ENCODE data around the gene ARHGAP42.

The ARHGAP42 gene

GRCh38 chr11:100914415-100915110, 227.5 kb downstream of the ARHGAP42 start:
- Histone ChIP-seq H3K27ac (ENCODE audit: low read depth, low read length) (no peak overlapping the region), H3K9ac (ENCODE audit: low read length) (no peak overlapping the region), H3K36me3 (ENCODE audit: insufficient read depth, low read length) (no peaks in the 10 kb centered on the region), H3K4me1 (ENCODE audit: insufficient read depth, low read length) (no peaks in the 10 kb centered on the region), H3K27me3 (ENCODE audit: control insufficient read depth in 1 of 2, insufficient read depth in 2 of 2, low read length in 2 of 2) (no peaks in the 10 kb centered on the region), H3K9me3 (ENCODE audit: low read length) (no peaks in the 10 kb centered on the region), H3K4me3 (ENCODE audit: low read depth in 1 of 2, low read length in 2 of 2) (no peak overlapping the region)

DNA sequence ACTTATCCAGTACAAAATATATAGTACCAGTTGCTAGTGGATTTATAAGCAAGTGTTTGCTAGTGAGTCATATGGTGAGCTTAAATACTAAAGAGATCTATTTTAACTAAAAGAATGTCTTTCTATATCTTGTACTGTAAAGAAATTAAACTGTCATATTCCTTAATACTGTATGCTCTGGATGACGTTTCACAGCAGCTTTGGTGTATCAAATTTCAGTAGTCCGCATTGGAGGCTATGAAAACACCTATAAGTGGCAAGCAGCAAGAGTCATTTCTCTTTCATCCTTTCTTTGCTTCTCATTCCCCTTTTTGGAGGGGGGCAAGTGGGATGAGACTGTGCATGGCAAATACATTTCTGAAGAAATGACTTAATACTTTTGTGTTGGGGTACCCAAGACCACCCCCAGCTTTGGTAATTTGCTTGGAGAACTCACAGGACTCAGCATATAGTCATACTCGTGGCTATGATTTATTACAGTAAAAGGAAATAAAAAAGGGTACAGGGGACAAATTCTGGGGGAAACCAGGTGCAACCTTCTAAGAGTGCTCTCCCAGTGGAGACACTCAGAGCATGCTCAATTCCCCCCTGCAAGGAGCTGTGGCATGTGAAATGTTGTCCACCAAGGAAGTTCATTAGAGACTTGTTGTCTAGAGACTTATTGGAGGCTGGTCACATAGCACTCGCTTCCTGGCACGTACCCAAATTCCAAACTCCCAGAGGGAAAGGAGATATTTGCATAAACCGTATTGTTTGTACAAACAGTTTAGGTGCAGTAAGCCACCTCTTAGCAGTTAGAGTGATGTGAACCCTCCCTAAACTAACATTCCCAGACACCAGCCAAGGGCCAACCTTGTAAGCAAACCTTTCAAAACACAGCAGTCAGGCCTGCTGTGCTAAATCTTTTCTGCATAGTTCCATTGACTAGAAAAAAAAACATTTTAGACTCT, 231.7 kb downstream of the ARHGAP42 start:
- H3K9ac ChIP-seq (ENCODE audit: low read length) = no peak overlapping the region
- H3K27me3 ChIP-seq (ENCODE audit: control insufficient read depth in 1 of 2, insufficient read depth in 2 of 2, low read length in 2 of 2) = no peaks in the 10 kb centered on the region
- H3K36me3 ChIP-seq (ENCODE audit: insufficient read depth, low read length) = no peaks in the 10 kb centered on the region
- no peaks in the 10 kb centered on the region for H3K9me3 ChIP-seq (ENCODE audit: low read length)
- no peak overlapping the region for H3K4me3 ChIP-seq (ENCODE audit: low read depth in 1 of 2, low read length in 2 of 2)
- H3K4me1 ChIP-seq (ENCODE audit: insufficient read depth, low read length) = no peaks in the 10 kb centered on the region
- H3K27ac ChIP-seq (ENCODE audit: low read depth, low read length) = no peak overlapping the region

DNA sequence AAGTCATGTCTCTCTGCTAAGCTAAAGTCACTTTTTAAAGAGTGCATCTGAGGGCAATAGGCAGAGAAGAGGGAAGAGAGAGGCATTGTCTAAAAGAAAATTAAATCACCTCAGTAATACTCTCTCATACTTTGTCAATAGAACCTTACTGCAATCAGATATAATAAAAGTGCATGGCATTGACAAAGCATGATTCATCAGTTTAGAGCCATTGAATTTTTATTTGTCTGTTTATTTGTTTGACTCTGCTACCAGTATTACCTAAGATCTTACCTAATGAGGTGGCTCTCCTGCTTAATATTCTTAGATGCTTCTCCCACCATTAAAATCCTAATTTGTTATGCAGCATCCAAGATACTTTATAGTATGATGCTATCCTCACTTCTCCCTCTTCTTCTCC, 233.5 kb downstream of the ARHGAP42 start:
- no peaks in the 10 kb centered on the region for H3K27me3 ChIP-seq (ENCODE audit: control insufficient read depth in 1 of 2, insufficient read depth in 2 of 2, low read length in 2 of 2)
- no peak overlapping the region for H3K9ac ChIP-seq (ENCODE audit: low read length)
- H3K4me3 ChIP-seq (ENCODE audit: low read depth in 1 of 2, low read length in 2 of 2) = no peak overlapping the region
- no peaks in the 10 kb centered on the region for H3K36me3 ChIP-seq (ENCODE audit: insufficient read depth, low read length)
- H3K9me3 ChIP-seq (ENCODE audit: low read length) = no peaks in the 10 kb centered on the region
- H3K27ac ChIP-seq (ENCODE audit: low read depth, low read length) = no peak overlapping the region
- no peaks in the 10 kb centered on the region for H3K4me1 ChIP-seq (ENCODE audit: insufficient read depth, low read length)

- no peaks in the 10 kb centered on the region for H3K27me3 ChIP-seq (ENCODE audit: control insufficient read depth in 1 of 2, insufficient read depth in 2 of 2, low read length in 2 of 2)
- H3K27ac ChIP-seq (ENCODE audit: low read depth, low read length) = no peak overlapping the region
- H3K9ac ChIP-seq (ENCODE audit: low read length) = no peak overlapping the region
- H3K36me3 ChIP-seq (ENCODE audit: insufficient read depth, low read length) = no peaks in the 10 kb centered on the region
- H3K9me3 ChIP-seq (ENCODE audit: low read length) = no peaks in the 10 kb centered on the region
- H3K4me3 ChIP-seq (ENCODE audit: low read depth in 1 of 2, low read length in 2 of 2) = no peak overlapping the region
- H3K4me1 ChIP-seq (ENCODE audit: insufficient read depth, low read length) = no peaks in the 10 kb centered on the region
Measured at GRCh38 chr11:100922121-100922520, 235.0 kb downstream of the ARHGAP42 start.

GRCh38 chr11:100923555-100923954, 236.5 kb downstream of the ARHGAP42 start:
- Histone ChIP-seq H3K9ac (ENCODE audit: low read length) (no peak overlapping the region), H3K4me1 (ENCODE audit: insufficient read depth, low read length) (no peaks in the 10 kb centered on the region), H3K27ac (ENCODE audit: low read depth, low read length) (no peak overlapping the region), H3K9me3 (ENCODE audit: low read length) (no peaks in the 10 kb centered on the region), H3K27me3 (ENCODE audit: control insufficient read depth in 1 of 2, insufficient read depth in 2 of 2, low read length in 2 of 2) (no peaks in the 10 kb centered on the region), H3K4me3 (ENCODE audit: low read depth in 1 of 2, low read length in 2 of 2) (no peak overlapping the region), H3K36me3 (ENCODE audit: insufficient read depth, low read length) (no peaks in the 10 kb centered on the region)

DNA sequence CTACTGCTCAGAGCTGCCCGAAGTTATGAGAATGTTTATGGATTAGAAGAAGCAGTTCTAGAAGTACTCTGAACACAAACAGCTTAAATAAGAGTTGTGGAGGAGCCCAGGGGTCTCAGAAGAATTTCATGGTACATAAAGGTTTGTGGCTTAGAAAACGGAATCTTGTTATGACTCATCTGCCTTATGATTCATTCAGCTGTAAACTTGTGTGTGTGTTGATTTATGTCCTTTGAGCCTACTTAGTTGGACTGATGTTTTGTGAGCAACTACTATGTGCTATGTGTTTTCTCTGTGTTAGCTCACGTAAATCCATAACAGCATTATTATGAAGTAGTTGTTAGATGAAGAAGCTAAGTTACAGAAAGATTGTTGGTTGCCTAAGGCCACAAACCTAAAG, 238.8 kb downstream of the ARHGAP42 start:
- H3K9me3 ChIP-seq (ENCODE audit: low read length) = no peaks in the 10 kb centered on the region
- H3K4me3 ChIP-seq (ENCODE audit: low read depth in 1 of 2, low read length in 2 of 2) = no peak overlapping the region
- no peaks in the 10 kb centered on the region for H3K36me3 ChIP-seq (ENCODE audit: insufficient read depth, low read length)
- no peak overlapping the region for H3K9ac ChIP-seq (ENCODE audit: low read length)
- H3K4me1 ChIP-seq (ENCODE audit: insufficient read depth, low read length) = no peaks in the 10 kb centered on the region
- no peak overlapping the region for H3K27ac ChIP-seq (ENCODE audit: low read depth, low read length)
- H3K27me3 ChIP-seq (ENCODE audit: control insufficient read depth in 1 of 2, insufficient read depth in 2 of 2, low read length in 2 of 2) = no peaks in the 10 kb centered on the region

- H3K4me3 ChIP-seq (ENCODE audit: low read depth in 1 of 2, low read length in 2 of 2) = no peak overlapping the region
- no peak overlapping the region for H3K27ac ChIP-seq (ENCODE audit: low read depth, low read length)
- no peaks in the 10 kb centered on the region for H3K27me3 ChIP-seq (ENCODE audit: control insufficient read depth in 1 of 2, insufficient read depth in 2 of 2, low read length in 2 of 2)
- H3K9me3 ChIP-seq (ENCODE audit: low read length) = no peaks in the 10 kb centered on the region
- H3K9ac ChIP-seq (ENCODE audit: low read length) = no peak overlapping the region
- no peaks in the 10 kb centered on the region for H3K4me1 ChIP-seq (ENCODE audit: insufficient read depth, low read length)
- no peaks in the 10 kb centered on the region for H3K36me3 ChIP-seq (ENCODE audit: insufficient read depth, low read length)
Measured at GRCh38 chr11:100927579-100927978, 240.5 kb downstream of the ARHGAP42 start.

GRCh38 chr11:100928426-100928825, 241.3 kb downstream of the ARHGAP42 start:
- Histone ChIP-seq H3K36me3 (ENCODE audit: insufficient read depth, low read length) (no peaks in the 10 kb centered on the region), H3K27me3 (ENCODE audit: control insufficient read depth in 1 of 2, insufficient read depth in 2 of 2, low read length in 2 of 2) (no peaks in the 10 kb centered on the region), H3K9me3 (ENCODE audit: low read length) (no peaks in the 10 kb centered on the region), H3K27ac (ENCODE audit: low read depth, low read length) (no peak overlapping the region), H3K4me1 (ENCODE audit: insufficient read depth, low read length) (no peaks in the 10 kb centered on the region), H3K4me3 (ENCODE audit: low read depth in 1 of 2, low read length in 2 of 2) (no peak overlapping the region), H3K9ac (ENCODE audit: low read length) (no peak overlapping the region)

DNA sequence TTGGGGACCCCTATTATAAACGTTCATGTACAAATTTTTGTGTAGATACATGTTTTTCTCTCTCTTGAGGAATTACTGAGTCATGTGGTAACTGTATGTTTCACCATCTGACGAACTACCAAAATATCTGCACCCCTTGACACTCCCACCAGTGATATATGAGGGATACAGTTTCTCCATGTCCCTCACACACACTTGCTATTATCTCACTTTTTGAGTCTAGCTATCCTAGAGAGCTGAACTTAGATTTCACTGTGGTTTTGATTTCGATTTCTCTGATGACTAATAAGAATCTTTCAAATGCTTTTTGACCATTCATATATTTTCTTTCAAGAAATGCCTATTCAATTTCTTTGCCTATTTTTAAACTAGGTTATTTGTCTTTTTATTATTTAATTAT, 242.3 kb downstream of the ARHGAP42 start:
- Histone ChIP-seq H3K4me3 (ENCODE audit: low read depth in 1 of 2, low read length in 2 of 2) (no peak overlapping the region), H3K9me3 (ENCODE audit: low read length) (no peaks in the 10 kb centered on the region), H3K27me3 (ENCODE audit: control insufficient read depth in 1 of 2, insufficient read depth in 2 of 2, low read length in 2 of 2) (no peaks in the 10 kb centered on the region), H3K9ac (ENCODE audit: low read length) (no peak overlapping the region), H3K4me1 (ENCODE audit: insufficient read depth, low read length) (no peaks in the 10 kb centered on the region), H3K27ac (ENCODE audit: low read depth, low read length) (no peak overlapping the region), H3K36me3 (ENCODE audit: insufficient read depth, low read length) (no peaks in the 10 kb centered on the region)

- H3K9me3 ChIP-seq (ENCODE audit: low read length) = no peaks in the 10 kb centered on the region
- H3K36me3 ChIP-seq (ENCODE audit: insufficient read depth, low read length) = no peaks in the 10 kb centered on the region
- H3K4me1 ChIP-seq (ENCODE audit: insufficient read depth, low read length) = no peaks in the 10 kb centered on the region
- H3K27me3 ChIP-seq (ENCODE audit: control insufficient read depth in 1 of 2, insufficient read depth in 2 of 2, low read length in 2 of 2) = no peaks in the 10 kb centered on the region
- H3K9ac ChIP-seq (ENCODE audit: low read length) = no peak overlapping the region
- H3K4me3 ChIP-seq (ENCODE audit: low read depth in 1 of 2, low read length in 2 of 2) = no peak overlapping the region
- H3K27ac ChIP-seq (ENCODE audit: low read depth, low read length) = no peak overlapping the region
Measured at GRCh38 chr11:100930185-100930778, 243.2 kb downstream of the ARHGAP42 start.

GRCh38 chr11:100932474-100933100, 245.5 kb downstream of the ARHGAP42 start:
- no peaks in the 10 kb centered on the region for H3K27me3 ChIP-seq (ENCODE audit: control insufficient read depth in 1 of 2, insufficient read depth in 2 of 2, low read length in 2 of 2)
- H3K9me3 ChIP-seq (ENCODE audit: low read length) = no peaks in the 10 kb centered on the region
- H3K36me3 ChIP-seq (ENCODE audit: insufficient read depth, low read length) = no peaks in the 10 kb centered on the region
- no peak overlapping the region for H3K4me3 ChIP-seq (ENCODE audit: low read depth in 1 of 2, low read length in 2 of 2)
- H3K9ac ChIP-seq (ENCODE audit: low read length) = no peak overlapping the region
- no peak overlapping the region for H3K27ac ChIP-seq (ENCODE audit: low read depth, low read length)
- H3K4me1 ChIP-seq (ENCODE audit: insufficient read depth, low read length) = no peaks in the 10 kb centered on the region

All from muscle layer of colon (tissue), 2 donors.